Fibroblast of pulmonary artery (primary cell): ENCODE data around the gene CTNNA3.

Source experiments
- DNase-seq: peaks from one replicate; pipeline ENCODE4 v3.0.0-alpha.2; 2010; ENCODE audit warnings: low read depth
- H3K4me3 ChIP-seq: replicated peaks from 2 replicates; pipeline ENCODE4 v1.5.1; 2011; ENCODE audit warnings: low read depth, mild to moderate bottlenecking, control low read depth, low read length, moderate library complexity
- CTCF ChIP-seq: IDR thresholded peaks from 2 replicates; pipeline ENCODE4 v1.5.1; 2011; ENCODE audit warnings: mild to moderate bottlenecking, control low read depth, low read length, inconsistent platforms; ENCODE audit errors: missing control alignments

Gene CTNNA3

GRCh38 chr10:66762218-66762729, 933.7 kb downstream of the CTNNA3 start:
- no peak for TF ChIP-seq CTCF
- H3K4me3 ChIP-seq, result no peak overlapping the region
- DNase-seq, result no peak

- TF ChIP-seq CTCF, result no peak
- no peak for DNase-seq
- no peak overlapping the region for H3K4me3 ChIP-seq
These were observed 935.1 kb downstream of the CTNNA3 start for GRCh38 chr10:66760941-66761340.

- H3K4me3 ChIP-seq, result no peak overlapping the region
- no peak for DNase-seq
- no peak for TF ChIP-seq CTCF
These were observed 940.5 kb downstream of the CTNNA3 start for GRCh38 chr10:66755474-66755873.

GRCh38 chr10:66752714-66753113, 943.3 kb downstream of the CTNNA3 start:
- no peak for DNase-seq
- no peak overlapping the region for H3K4me3 ChIP-seq
- no peak for TF ChIP-seq CTCF

GRCh38 chr10:66748217-66748616, 947.8 kb downstream of the CTNNA3 start:
- DNase-seq, result no peak
- no peak for TF ChIP-seq CTCF
- no peak overlapping the region for H3K4me3 ChIP-seq

GRCh38 chr10:66747451-66747850, 948.5 kb downstream of the CTNNA3 start:
- no peak overlapping the region for H3K4me3 ChIP-seq
- DNase-seq, result peak; percentile 78
- no peak for TF ChIP-seq CTCF

- TF ChIP-seq CTCF, result no peak
- no peak overlapping the region for H3K4me3 ChIP-seq
- DNase-seq, result no peak
These were observed 949.3 kb downstream of the CTNNA3 start for GRCh38 chr10:66746711-66747110.
